ENCODE measurements around the gene EPHB2.

Gene EPHB2

GRCh38 chr1:22912311-22912710 lies 201.7 kb downstream of the EPHB2 start:
- Histone ChIP-seq H3K4me3 (ENCODE audit: low read length) (no peak overlapping the region), H3K36me3 (replicated peaks; ENCODE audit: insufficient read depth, low read length) (no peaks in the 10 kb centered on the region), H3K4me1 (ENCODE audit: low read length) (no peaks in the 10 kb centered on the region), H2AFZ (ENCODE audit: low read length) (no peak overlapping the region), H3K9ac (ENCODE audit: low read length) (no peak overlapping the region), H3K27ac (ENCODE audit: low read length) (no peak overlapping the region), H3K27me3 (replicated peaks; ENCODE audit: insufficient read depth, low read length) (peaks cover 92% of the 10 kb centered on the region), H3K4me2 (ENCODE audit: low read depth, low read length) (no peak overlapping the region), H3K9me2 (replicated peaks; ENCODE audit: insufficient read depth, low read length) (no peaks in the 10 kb centered on the region), H3K79me2 (ENCODE audit: low read length) (no peaks in the 10 kb centered on the region), H3K9me3 (replicated peaks; ENCODE audit: insufficient read depth, low read length) (no peaks in the 10 kb centered on the region), H3F3A (ENCODE audit: insufficient read depth, low read length) (no peaks in the 10 kb centered on the region), H4K20me1 (ENCODE audit: insufficient read depth, low read length) (no peaks in the 10 kb centered on the region)
- no peak for TF ChIP-seq EZH2 (optimal IDR thresholded peaks at IDR 0.05; ENCODE audit: low read depth, low read length)
- TF ChIP-seq EZH2phosphoT487 (IDR thresholded peaks at IDR 0.05; ENCODE audit: low read length), result no peak
- DNase-seq, result no peak

GRCh38 chr1:22913421-22914141 lies 202.9 kb downstream of the EPHB2 start:
- no peak for TF ChIP-seq CTCF (IDR thresholded peaks at IDR 0.05; ENCODE audit: low read length)
- no peak for TF ChIP-seq EZH2 (optimal IDR thresholded peaks at IDR 0.05; ENCODE audit: low read depth, low read length)
- TF ChIP-seq EZH2phosphoT487 (IDR thresholded peaks at IDR 0.05; ENCODE audit: low read length), result no peak

GRCh38 chr1:22914156-22914555 lies 203.5 kb downstream of the EPHB2 start:
- Histone ChIP-seq H3K36me3 (replicated peaks; ENCODE audit: insufficient read depth, low read length) (no peaks in the 10 kb centered on the region), H3F3A (ENCODE audit: insufficient read depth, low read length) (no peaks in the 10 kb centered on the region), H4K20me1 (ENCODE audit: insufficient read depth, low read length) (no peaks in the 10 kb centered on the region), H3K9me3 (replicated peaks; ENCODE audit: insufficient read depth, low read length) (no peaks in the 10 kb centered on the region), H2AFZ (ENCODE audit: low read length) (no peak overlapping the region), H3K27me3 (replicated peaks; ENCODE audit: insufficient read depth, low read length) (peaks cover 92% of the 10 kb centered on the region), H3K9ac (ENCODE audit: low read length) (no peak overlapping the region), H3K27ac (ENCODE audit: low read length) (no peak overlapping the region), H3K4me3 (ENCODE audit: low read length) (no peak overlapping the region), H3K79me2 (ENCODE audit: low read length) (no peaks in the 10 kb centered on the region), H3K4me2 (ENCODE audit: low read depth, low read length) (no peak overlapping the region), H3K9me2 (replicated peaks; ENCODE audit: insufficient read depth, low read length) (no peaks in the 10 kb centered on the region), H3K4me1 (ENCODE audit: low read length) (no peaks in the 10 kb centered on the region)
- DNase-seq, result no peak
- TF ChIP-seq CTCF (IDR thresholded peaks at IDR 0.05; ENCODE audit: low read length), result no peak
- TF ChIP-seq EZH2 (optimal IDR thresholded peaks at IDR 0.05; ENCODE audit: low read depth, low read length), result no peak
- TF ChIP-seq EZH2phosphoT487 (IDR thresholded peaks at IDR 0.05; ENCODE audit: low read length), result no peak

More at GRCh38 chr1:22913421-22914141, 202.9 kb downstream of the EPHB2 start:
- DNase-seq, result no peak
- H4K20me1 ChIP-seq (ENCODE audit: insufficient read depth, low read length), result no peaks in the 10 kb centered on the region
- H3K9me2 ChIP-seq (replicated peaks; ENCODE audit: insufficient read depth, low read length), result no peaks in the 10 kb centered on the region
- no peak overlapping the region for H2AFZ ChIP-seq (ENCODE audit: low read length)
- H3K4me2 ChIP-seq (ENCODE audit: low read depth, low read length), result no peak overlapping the region
- no peaks in the 10 kb centered on the region for H3F3A ChIP-seq (ENCODE audit: insufficient read depth, low read length)
- H3K9me3 ChIP-seq (replicated peaks; ENCODE audit: insufficient read depth, low read length), result no peaks in the 10 kb centered on the region
- no peaks in the 10 kb centered on the region for H3K4me1 ChIP-seq (ENCODE audit: low read length)
- H3K79me2 ChIP-seq (ENCODE audit: low read length), result no peaks in the 10 kb centered on the region
- H3K27ac ChIP-seq (ENCODE audit: low read length), result no peak overlapping the region
- H3K27me3 ChIP-seq (replicated peaks; ENCODE audit: insufficient read depth, low read length), result peaks cover 92% of the 10 kb centered on the region
- no peak overlapping the region for H3K9ac ChIP-seq (ENCODE audit: low read length)
- no peaks in the 10 kb centered on the region for H3K36me3 ChIP-seq (replicated peaks; ENCODE audit: insufficient read depth, low read length)
- no peak overlapping the region for H3K4me3 ChIP-seq (ENCODE audit: low read length)

- Histone ChIP-seq H3F3A (ENCODE audit: insufficient read depth, low read length) (no peaks in the 10 kb centered on the region), H2AFZ (ENCODE audit: low read length) (no peak overlapping the region), H3K4me2 (ENCODE audit: low read depth, low read length) (no peak overlapping the region), H4K20me1 (ENCODE audit: insufficient read depth, low read length) (no peaks in the 10 kb centered on the region), H3K9ac (ENCODE audit: low read length) (no peak overlapping the region), H3K36me3 (replicated peaks; ENCODE audit: insufficient read depth, low read length) (no peaks in the 10 kb centered on the region), H3K9me2 (replicated peaks; ENCODE audit: insufficient read depth, low read length) (no peaks in the 10 kb centered on the region), H3K27ac (ENCODE audit: low read length) (no peak overlapping the region), H3K79me2 (ENCODE audit: low read length) (no peaks in the 10 kb centered on the region), H3K4me1 (ENCODE audit: low read length) (no peaks in the 10 kb centered on the region), H3K4me3 (ENCODE audit: low read length) (no peak overlapping the region), H3K27me3 (replicated peaks; ENCODE audit: insufficient read depth, low read length) (peaks cover 92% of the 10 kb centered on the region), H3K9me3 (replicated peaks; ENCODE audit: insufficient read depth, low read length) (no peaks in the 10 kb centered on the region)
- no peak for DNase-seq
- TF ChIP-seq EZH2 (optimal IDR thresholded peaks at IDR 0.05; ENCODE audit: low read depth, low read length) (no peak), CTCF (IDR thresholded peaks at IDR 0.05; ENCODE audit: low read length) (no peak), EZH2phosphoT487 (IDR thresholded peaks at IDR 0.05; ENCODE audit: low read length) (no peak)
These were observed 204.1 kb downstream of the EPHB2 start for GRCh38 chr1:22914633-22915217.

Measured in MM.1S (cell line).